Epithelial cell of esophagus (primary cell): Measurements from ENCODE around the gene METRN.
A peak's percentile ranks its signal among the peaks of the same experiment; 100 is the strongest.

Experiments used
- DNase-seq: peaks from one replicate; pipeline ENCODE4 v3.0.0; 2010; ENCODE audit warnings: low read depth
- H3K4me3 ChIP-seq: 2 replicates; pipeline ENCODE4 v1.5.1; 2011; ENCODE audit warnings: mild to moderate bottlenecking, low read length, control low read depth
- TF ChIP-seq, protein P1 (sequence below): IDR thresholded peaks from 2 replicates; pipeline ENCODE4 v1.5.1; 2011; ENCODE audit warnings: low read depth, mild to moderate bottlenecking, low read length, control low read depth, inconsistent platforms; ENCODE audit not compliant: insufficient read depth; ENCODE audit errors: missing control alignments

Gene METRN

DNA sequence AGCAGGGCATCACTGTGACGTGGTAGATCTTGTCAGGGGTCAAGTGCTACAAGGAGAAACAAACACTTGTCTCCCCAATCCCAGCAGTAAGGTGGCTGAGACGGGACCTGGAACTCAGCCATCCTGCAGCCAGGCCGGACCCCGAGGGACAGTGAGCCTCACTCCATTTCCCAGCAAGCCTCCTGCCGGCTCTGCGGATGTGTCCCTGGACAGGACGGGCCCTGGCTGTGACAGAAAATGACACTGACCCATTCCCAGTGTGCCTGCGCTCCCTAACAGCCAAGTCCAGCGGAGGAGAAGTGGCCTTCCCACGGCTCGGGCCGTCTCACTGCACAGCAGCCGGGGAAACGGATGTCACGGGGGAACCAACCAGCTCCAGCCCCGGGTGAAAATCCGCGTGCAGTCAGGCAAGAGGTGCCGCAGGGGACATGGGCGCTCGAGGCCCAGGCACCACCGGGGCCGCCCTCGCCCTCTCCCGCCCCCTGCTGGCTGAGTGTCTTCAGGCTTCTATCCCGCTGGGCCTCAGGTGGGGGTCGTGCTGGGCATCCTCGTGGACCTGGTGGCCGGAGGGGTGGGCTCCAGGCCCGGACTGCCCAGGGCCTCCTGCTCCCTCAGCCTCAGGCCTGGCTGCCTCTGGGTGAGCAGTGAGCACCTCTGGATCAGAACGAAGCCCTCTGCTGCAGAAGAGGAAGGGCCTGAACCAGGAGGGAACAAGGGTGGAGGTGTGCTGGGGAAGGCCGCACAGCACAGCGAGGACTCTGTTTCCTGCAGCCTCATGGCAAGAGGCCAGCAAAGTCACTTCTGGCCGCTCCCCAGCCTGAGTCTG, 18.7 kb downstream of the METRN start:
- DNase-seq = no peak
- no peak overlapping the region for H3K4me3 ChIP-seq
- TF ChIP-seq, protein P1, sequence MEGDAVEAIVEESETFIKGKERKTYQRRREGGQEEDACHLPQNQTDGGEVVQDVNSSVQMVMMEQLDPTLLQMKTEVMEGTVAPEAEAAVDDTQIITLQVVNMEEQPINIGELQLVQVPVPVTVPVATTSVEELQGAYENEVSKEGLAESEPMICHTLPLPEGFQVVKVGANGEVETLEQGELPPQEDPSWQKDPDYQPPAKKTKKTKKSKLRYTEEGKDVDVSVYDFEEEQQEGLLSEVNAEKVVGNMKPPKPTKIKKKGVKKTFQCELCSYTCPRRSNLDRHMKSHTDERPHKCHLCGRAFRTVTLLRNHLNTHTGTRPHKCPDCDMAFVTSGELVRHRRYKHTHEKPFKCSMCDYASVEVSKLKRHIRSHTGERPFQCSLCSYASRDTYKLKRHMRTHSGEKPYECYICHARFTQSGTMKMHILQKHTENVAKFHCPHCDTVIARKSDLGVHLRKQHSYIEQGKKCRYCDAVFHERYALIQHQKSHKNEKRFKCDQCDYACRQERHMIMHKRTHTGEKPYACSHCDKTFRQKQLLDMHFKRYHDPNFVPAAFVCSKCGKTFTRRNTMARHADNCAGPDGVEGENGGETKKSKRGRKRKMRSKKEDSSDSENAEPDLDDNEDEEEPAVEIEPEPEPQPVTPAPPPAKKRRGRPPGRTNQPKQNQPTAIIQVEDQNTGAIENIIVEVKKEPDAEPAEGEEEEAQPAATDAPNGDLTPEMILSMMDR = peak; percentile 39

DNA sequence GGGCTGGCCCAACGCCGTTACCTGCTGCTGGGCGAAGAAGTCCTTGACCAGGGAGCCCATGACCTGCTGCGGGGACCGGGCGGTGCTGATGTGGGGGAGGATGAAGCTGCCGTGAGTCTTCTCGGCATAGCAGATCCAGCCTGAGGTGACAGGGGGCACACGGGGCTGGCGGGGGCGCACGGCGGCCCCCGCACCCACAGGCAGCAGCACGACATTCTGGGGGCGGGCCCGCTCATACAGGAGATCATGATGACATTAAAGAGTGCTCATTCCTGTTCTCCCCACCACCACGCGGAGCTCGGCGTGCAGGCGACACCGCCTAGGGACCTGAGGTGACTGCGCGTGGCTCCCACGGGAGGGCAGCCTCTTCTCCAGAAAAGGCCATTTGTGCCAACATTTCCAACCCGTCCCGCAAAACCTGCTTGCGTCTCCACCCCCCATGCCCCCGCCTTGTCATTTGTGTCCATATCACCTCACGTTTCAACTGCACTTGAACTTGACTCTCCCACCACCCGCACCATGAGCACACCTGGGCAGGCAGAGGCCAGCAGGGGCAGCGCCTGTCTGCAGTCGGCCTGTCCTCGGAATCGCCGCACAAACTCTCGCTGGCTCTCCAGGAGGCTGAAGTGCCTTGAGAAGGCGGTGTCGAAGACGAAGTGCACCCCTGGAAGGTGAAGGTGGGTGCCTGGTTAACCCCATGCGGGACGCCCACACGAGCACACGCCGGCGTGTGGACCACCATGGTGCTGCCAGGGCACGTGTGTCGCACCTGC, 19.5 kb downstream of the METRN start:
- H3K4me3 ChIP-seq = no peak overlapping the region
- TF ChIP-seq, protein P1 = no peak

DNA sequence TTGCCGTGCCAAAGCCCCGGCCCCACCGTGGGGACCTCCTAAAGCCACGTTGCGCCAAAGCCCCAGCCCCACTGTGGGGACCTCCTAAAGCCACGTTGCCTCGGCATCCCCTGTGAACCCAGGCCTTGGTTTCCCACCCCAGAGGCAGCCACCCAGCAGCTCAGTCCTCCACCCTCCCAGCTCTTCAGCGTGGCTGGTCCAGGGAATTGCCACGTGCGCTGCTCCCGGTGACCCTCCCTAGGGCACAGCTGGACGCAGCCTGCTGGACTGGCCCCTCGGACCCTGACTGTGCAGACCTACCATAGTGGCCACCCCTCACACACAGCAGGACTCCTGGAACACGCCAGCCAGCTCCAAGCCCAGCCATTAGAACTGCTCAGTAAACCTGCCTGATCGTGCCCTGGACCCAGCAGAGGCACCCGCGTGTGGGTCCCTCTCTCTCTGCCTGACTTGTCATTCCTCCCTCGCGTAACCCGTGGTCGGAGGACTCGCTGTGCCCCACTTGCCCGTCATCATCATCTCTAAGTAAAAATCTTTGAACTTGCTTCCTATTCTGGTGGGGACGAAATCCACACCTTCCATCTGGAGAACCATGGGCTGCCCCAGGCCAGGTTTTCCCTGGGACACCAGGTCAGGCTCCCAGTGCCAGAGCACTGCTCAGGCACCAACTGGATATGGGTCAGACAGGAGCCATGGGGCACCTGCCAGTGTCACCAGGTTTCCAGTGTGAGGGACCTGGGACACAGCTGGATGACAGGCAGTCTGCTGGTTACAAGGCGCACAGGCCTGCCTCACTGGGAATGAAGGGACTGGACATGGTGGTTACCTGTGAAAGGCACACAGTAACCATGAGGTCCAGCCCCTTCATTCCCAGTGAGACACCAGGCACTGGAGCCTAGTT, 20.3 kb downstream of the METRN start:
- H3K4me3 ChIP-seq = no peak overlapping the region
- no peak for DNase-seq
- TF ChIP-seq, protein P1 = no peak

More for the DNA sequence above, 19.5 kb downstream of the METRN start:
- no peak for DNase-seq

DNA sequence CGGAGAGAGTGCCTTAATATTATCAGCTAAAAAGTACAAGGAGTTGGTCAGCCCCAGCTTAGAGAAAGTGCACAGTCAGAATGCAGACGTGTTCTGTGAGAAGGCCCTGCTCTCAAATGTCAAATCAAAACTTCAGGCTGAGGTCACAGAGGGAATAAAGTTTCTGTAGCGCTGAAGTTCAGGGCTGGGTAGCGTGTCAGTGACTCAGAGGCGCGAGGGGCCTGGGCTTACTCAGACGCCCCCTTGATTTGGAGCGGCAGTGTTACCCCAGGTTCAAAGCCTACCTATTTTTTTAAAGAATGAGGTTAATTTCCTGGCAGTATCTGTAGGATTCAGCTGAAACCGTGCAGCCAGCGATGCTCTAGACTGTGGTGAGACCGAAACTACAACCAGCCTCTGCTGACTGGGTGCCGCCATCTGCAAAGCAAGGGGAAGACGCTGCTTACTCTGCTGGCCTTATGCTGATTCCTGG, 21.1 kb downstream of the METRN start:
- no peak for DNase-seq
- TF ChIP-seq, protein P1 = no peak
- no peak overlapping the region for H3K4me3 ChIP-seq

DNA sequence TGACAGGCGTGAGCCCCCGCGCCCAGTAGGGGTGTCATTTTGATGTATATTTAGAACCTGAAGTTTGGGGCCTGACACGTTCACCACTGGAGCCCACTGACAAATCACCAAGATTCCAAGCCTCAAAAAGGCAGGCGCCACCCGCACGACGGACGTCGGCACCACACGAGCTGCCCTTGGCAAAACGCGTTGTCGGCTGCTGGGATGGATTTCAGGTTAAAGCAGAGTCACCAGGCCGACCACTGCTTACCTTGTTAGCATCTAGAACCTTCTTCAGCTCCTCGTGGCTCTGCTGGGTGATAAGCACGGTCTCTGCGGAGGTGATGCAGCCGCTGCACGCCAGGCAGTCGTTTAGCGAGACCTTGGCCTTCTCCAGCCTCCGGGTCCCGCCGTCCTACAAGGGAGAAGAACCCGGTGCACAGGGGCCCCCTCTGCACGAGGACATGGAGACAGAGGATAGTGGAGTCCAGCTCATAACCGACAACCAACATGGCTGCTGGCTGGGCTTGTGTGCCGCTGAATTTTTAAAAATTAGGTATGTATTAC, 22.1 kb downstream of the METRN start:
- H3K4me3 ChIP-seq = no peak overlapping the region
- TF ChIP-seq, protein P1 = no peak
- no peak for DNase-seq
